Fibroblast of the aortic adventitia (primary cell): ENCODE measurements around the gene ADGRA3. TPM values are rescaled to one million over a fixed set of nuclear protein-coding genes. Genes with fewer than 3 reads are reported as not detected.
A peak's percentile ranks its signal among the peaks of the same experiment; 100 is the strongest.

Experiments
- DNase-seq: peaks from one replicate; pipeline ENCODE4 v3.0.0-alpha.2; 2010; ENCODE audit warnings: low read depth
- H3K4me3 ChIP-seq: 2 replicates; pipeline ENCODE4 v1.5.1; 2011; ENCODE audit warnings: low read depth, mild to moderate bottlenecking, control low read depth, low read length, moderate library complexity
- CTCF ChIP-seq: IDR thresholded peaks from 2 replicates; pipeline ENCODE4 v1.5.1; 2011; ENCODE audit warnings: mild to moderate bottlenecking, low read length, control low read depth, inconsistent platforms; ENCODE audit not compliant: insufficient read depth
- total RNA-seq: library from RNA; depleted of rRNA; stranded (reverse); fragments of >200 nt; gene quantifications from 2 replicates; pipeline ENCODE4 v1.2.3, GENCODE V29; 2012; ENCODE audit warnings: low replicate concordance

Gene ADGRA3
- total RNA-seq, 1 donor = 31.9 TPM

GRCh38 chr4:22413471-22413870 lies 102.4 kb downstream of the ADGRA3 start:
- TF ChIP-seq CTCF = no peak
- no peak for DNase-seq
- H3K4me3 ChIP-seq = no peak overlapping the region

- no peak overlapping the region for H3K4me3 ChIP-seq
- no peak for TF ChIP-seq CTCF
- DNase-seq = no peak
Observed at GRCh38 chr4:22412013-22412412, 103.9 kb downstream of the ADGRA3 start.

- H3K4me3 ChIP-seq = no peak overlapping the region
- peak; percentile 51 for TF ChIP-seq CTCF
- DNase-seq = peak; percentile 48
Observed at GRCh38 chr4:22410645-22411247, 105.1 kb downstream of the ADGRA3 start.

- no peak for DNase-seq
- TF ChIP-seq CTCF = no peak
- no peak overlapping the region for H3K4me3 ChIP-seq
Observed at GRCh38 chr4:22408474-22408873, 107.4 kb downstream of the ADGRA3 start.

- DNase-seq = no peak
- no peak overlapping the region for H3K4me3 ChIP-seq
- no peak for TF ChIP-seq CTCF
Observed at GRCh38 chr4:22407361-22407760, 108.5 kb downstream of the ADGRA3 start.

GRCh38 chr4:22398671-22399070 lies 117.2 kb downstream of the ADGRA3 start:
- DNase-seq = no peak
- H3K4me3 ChIP-seq = no peak overlapping the region
- TF ChIP-seq CTCF = no peak

GRCh38 chr4:22391551-22391950 lies 124.3 kb downstream of the ADGRA3 start:
- peak; percentile 56 for DNase-seq
- H3K4me3 ChIP-seq = no peak overlapping the region
- no peak for TF ChIP-seq CTCF
